ELF-1 (cell line): ENCODE results near the gene TYMP.
"Not testable (repeated sequence)": the region's sequence is repeated elsewhere in the genome, so short reads cannot be mapped to it uniquely, and the experiment has no call there.

Source experiments
- DNase-seq: peaks from one replicate; pipeline ENCODE4 v3.0.0-alpha.2; 2016; ENCODE audit warnings: low read depth, low spot score

The TYMP gene

GRCh38 chr22:50542416-50542927 is 12.7 kb upstream of the TYMP start:
- DNase-seq: no peak

- DNase-seq: not testable (repeated sequence)
Measured at GRCh38 chr22:50541667-50542026, 11.8 kb upstream of the TYMP start.

- DNase-seq: no peak
Measured at GRCh38 chr22:50540381-50540780, 10.6 kb upstream of the TYMP start.

GRCh38 chr22:50537765-50538164 is 8.0 kb upstream of the TYMP start:
- DNase-seq: no peak

GRCh38 chr22:50536226-50536625 is 6.4 kb upstream of the TYMP start:
- DNase-seq: no peak

- no peak for DNase-seq
Measured at GRCh38 chr22:50535113-50535512, 5.3 kb upstream of the TYMP start.

GRCh38 chr22:50533856-50534711 is 4.3 kb upstream of the TYMP start:
- peak; percentile 60 for DNase-seq

- peak; percentile 52 for DNase-seq
Measured at GRCh38 chr22:50532824-50533796, 3.3 kb upstream of the TYMP start.

- peak; percentile 52 for DNase-seq
Measured at GRCh38 chr22:50531962-50532674, 2.3 kb upstream of the TYMP start.

GRCh38 chr22:50531546-50531961 is 1.7 kb upstream of the TYMP start:
- DNase-seq: peak; percentile 27

GRCh38 chr22:50530877-50531545 is 1.2 kb upstream of the TYMP start:
- peak; percentile 79 for DNase-seq

GRCh38 chr22:50530580-50530876 is 716 bp upstream of the TYMP start:
- DNase-seq: no peak

GRCh38 chr22:50529416-50529896 is 356 bp downstream of the TYMP start:
- peak; percentile 36 for DNase-seq

GRCh38 chr22:50528682-50529415 is 963 bp downstream of the TYMP start:
- no peak for DNase-seq

GRCh38 chr22:50527921-50528681 is 1.7 kb downstream of the TYMP start:
- DNase-seq: no peak

- DNase-seq: peak; percentile 59
Measured at GRCh38 chr22:50526834-50527801, 2.7 kb downstream of the TYMP start.

GRCh38 chr22:50526108-50526833 is 3.5 kb downstream of the TYMP start:
- peak; percentile 74 for DNase-seq

- no peak for DNase-seq
Measured at GRCh38 chr22:50525858-50526107, 4.0 kb downstream of the TYMP start.
